ENCODE data around the gene CRLF1.

CRLF1 gene

DNA sequence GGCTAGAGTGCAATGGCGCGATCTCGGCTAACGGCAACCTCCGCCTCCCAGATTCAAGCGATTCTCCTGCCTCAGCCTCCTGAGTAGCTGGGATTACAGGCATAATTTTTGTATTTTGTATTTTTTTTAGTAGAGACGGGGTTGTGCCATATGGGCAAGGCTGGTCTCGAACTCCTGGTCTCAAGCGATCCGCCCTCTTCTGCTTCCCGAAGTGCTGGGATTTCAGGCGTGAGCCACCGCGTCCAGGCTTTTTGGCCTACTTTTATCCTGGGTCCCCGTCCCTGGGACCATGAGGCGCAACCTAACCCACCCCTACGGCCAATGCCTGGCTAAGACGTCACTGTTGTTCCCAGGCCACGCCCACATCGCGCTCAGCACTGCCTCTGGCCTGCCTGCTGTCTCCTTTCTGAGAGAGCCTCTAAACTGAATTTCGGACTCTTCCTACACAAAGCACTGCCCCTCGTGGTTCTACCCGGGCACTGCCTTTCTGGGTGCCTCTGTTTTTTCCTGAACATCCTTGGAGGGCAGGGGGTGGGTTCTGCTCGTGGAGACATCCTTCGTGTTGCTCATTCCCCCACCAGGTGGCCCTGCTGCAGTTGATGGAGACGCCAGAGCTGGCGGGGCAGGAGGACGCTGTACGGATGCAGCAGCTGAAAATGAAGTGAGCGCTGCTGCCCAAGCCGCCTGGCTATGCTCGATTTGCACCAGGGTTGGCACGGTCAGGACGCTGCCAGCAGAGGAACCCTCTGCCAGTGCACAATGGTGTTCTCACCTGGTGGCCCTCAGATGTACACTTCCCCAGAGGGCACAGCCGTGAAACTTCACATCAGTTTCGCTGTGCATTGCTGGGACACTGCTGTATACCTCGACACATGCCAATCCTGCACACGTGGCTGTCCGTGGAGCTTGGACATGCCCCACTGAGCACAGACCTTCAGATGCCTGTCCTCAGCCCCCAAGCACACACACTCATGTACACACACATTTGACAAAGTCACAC is 16.0 kb downstream of the CRLF1 start:
- peak; percentile 33 to 75 for DNase-seq

DNA sequence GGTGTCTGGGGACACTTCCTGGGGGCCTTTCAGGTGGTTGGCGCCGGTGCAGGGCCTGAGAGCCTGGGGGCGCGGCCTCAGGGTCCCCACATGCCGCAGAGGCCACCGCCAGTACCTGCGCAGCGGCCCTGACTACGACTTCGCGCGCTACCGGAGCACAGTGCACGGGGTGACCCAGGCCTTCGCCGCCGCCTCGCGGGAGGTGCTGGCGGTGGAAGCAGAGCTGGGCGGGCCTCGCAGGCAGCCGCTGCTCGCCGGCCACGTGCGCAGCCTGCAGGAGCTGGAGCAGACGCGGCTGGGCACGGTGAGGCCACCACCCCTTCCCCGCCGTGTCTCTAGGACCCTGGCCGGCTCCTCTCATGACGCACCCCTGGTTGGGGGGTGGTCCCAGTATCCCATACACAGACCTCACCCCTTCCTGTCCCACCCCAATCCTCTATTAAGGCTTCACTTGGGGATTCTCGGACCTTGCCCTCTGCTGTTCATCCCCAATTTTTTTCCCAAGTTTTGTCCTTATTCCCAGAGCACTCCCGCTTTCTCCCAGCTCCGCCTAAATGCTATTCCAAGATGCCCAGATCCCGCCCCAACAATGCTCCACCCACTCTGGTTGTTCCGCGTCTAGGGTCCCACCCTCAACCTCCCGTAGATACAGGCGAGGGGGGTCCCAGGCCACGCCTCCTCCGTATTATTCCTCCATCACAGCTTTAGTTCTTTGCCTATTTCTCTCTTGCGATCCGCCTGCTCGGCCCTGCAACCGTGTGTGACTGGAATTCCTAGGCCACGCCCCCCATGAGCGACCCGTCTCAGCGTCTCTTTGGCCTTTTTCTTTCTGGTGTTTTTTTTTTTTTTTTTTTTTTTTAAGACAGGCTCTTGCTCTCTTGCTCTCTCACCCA is 17.0 kb downstream of the CRLF1 start:
- DNase-seq, result peak; percentile 70 to 87

DNA sequence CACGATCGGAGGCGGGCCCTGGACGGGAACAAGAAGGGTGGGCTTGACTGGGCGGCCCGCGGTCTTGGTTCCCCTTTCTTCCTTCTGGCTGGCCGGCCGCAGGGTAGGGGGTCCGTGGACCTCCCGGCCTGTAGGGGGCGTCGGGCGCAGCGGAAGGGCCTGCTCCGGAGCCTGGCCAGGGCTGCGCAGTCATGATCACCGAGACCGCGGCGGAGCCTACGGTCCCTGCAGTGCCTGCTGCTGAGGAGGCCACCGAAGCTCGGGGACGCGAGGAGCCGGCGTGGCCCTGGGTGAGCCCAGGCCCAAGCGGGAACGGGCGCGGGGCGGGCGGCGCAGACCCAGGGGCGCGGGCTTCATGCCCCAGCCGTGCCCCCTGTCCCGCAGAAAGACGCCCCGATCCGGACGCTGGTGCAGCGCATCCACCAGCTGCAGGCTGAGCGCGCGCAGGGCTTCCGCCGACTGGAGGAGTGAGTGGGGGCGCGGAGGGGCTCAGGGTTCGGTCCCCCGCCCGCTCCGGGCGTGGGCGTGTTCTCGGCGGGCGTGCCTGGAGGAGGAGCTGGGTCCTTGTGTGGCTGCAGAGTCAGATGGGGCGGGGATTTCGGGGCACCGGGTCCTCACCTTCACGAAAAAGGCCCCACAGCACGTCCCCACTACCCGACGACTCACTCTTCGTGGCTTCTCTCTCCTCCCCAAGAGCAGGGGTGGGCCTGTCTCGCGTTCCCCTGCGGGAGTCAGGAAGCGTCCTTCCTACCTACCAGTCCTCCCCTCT is 17.8 kb downstream of the CRLF1 start, which contains the start of gene REX1BD:
REX1BD (plus strand) TSS at position 188 of the 769 bp plus-strand sequence; CDS start at position 192, 4 bp downstream.
- peak; percentile 65 to 86 for DNase-seq

DNA sequence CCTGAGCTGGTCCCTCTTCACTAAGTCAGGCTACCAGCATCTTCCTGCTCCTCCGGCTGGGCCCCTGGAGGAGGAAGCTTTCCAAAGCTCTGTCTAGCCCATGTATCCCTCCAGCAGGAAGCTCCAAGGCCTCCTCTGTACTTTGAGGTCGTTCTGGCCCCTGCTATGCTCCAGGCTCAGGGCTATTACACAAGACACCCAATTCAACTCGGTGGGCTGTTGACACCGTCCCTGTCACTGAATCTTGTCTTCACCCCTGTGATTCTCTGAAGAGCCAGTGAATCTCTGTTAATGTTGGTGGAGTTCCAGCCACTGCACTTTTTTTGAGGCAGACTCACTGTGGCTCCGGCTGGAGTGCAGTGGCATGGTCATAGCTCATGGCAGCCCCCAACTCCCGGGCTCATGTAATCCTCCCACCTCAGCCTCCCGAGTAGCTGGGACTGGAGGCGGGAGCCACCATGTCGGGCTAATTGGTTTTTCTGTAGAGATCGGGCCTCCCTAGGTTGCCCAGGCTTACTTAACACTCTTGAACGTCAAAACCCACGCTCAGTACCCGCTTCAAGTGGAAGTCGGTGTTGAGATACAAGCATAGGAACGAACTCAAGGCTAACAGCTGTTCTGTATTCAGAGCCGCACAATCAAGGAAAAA is 18.5 kb downstream of the CRLF1 start:
- no peak for DNase-seq

DNA sequence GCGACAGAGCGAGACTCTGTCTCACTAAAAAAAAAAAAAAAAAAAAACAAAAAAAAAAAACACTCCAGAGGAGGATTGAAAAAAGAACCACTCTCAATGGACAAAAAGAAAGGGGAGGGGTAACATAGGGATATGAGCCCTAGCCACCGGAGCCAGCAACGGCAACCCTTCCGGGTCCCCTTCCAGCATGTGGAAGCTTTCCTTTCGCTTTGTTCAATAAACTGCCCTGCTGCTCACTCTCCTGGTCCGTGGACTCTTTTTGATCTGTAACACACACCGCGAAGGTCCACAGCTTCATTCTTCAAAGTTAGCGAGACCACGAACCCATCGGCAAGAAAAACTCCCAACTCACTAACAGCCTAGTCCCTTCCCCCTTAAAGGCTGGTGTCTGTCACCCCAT is 19.0 kb downstream of the CRLF1 start:
- DNase-seq, result no peak

DNA sequence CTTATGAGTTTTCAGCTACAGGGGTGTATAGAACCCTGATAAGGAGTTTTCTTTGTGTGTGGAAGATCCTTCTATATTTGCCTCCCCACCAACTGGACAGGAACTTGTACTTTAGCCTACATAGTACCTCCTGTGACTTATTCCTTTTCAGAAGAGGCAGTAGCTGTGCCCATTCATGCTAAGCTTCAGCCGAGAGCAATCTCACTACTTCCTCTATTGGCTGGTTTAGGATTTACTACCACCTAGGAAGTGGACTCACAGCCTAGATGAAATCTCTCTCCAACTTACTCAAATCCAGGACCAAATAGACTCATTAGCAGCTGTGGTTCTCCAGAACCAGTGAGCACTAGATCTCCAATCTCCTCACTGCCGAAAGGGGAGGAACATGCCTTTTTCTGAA is 20.3 kb downstream of the CRLF1 start:
- DNase-seq, result no peak

DNA sequence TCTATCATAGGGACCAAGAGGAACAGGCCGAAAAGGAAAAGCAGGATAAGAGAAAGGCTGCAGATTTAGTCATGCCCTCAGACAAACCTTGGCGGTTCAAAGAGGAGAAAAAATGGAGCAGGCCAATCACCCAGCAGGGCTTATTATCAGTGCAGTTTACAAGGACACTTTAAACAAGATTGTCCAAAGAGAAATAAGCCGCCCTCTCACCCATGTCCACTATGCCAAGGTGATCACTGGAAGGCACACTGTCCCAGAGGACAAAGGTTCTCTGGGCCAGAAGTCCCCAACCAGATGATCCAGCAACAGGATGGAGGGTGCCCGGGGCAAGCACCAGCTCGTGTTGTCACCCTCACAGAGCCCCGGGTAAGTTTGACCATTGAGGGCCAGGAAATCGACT is 26.3 kb downstream of the CRLF1 start:
- no peak for DNase-seq

DNA sequence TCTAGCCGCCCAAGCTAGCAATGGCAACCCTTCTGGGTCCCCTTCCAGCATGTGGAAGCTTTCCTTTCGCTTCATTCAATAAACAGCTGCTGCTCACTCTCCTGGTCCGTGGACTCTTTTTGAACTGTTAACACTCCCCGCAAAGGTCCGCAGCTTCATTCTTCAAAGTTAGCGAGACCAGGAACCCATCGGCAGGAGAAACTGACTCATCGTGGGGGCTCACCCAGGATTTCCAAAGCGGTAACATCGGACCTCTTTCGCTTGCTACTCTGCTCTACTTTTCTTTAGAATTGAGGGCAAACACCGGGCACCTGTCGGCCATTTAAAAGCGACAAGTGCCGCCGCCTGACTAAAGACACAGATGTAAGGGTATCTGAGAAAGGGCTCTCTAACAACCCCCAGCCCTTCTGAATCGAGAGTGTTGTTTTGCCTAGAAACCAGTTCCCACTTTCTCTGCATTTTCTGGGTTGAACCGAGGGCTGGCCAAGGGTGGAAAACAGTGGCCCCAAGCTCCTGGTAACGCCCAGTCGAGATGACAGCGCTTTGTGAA is 29.2 kb downstream of the CRLF1 start:
- DNase-seq, result no peak

DNA sequence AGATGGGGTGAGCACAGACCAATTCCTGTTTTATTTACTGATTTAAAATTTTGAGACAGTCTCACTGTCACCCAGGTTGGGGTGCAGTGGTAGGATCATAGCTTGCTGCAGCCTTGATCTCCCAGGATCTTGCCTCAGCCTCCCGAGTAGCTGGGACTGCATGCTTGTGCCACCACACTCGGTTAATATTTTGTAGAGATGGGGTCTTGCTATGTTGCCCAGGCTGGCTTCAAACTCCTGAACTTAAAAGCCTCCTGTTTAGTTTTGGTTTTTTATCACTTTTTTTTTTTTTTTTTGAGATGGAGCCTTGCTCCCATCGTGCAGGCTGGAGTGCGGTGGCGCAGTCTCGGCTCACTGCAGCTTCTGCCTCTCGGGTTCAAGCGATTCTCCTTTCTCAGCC is 30.2 kb downstream of the CRLF1 start:
- no peak for DNase-seq

DNA sequence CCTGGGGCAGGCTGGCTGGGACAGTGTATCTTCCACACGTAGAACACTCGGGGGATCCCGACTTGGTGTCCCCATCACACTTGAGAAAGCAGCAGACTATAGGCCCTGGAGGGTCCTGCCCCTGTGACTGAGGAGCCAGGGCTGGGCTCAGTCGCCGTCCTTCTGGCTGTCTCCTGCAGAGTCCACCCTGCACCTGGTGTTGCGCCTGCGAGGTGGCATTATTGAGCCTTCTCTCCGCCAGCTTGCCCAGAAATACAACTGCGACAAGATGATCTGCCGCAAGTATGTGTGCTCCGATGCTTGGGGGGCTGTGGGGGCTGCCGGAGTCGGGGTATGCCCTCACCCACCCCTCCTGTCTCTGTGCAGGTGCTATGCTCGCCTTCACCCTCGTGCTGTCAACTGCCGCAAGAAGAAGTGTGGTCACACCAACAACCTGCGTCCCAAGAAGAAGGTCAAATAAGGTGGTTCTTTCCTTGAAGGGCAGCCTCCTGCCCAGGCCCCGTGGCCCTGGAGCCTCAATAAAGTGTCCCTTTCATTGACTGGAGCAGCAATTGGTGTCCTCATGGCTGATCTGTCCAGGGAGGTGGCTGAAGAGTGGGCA is 31.8 kb downstream of the CRLF1 start:
- no peak for DNase-seq

DNA sequence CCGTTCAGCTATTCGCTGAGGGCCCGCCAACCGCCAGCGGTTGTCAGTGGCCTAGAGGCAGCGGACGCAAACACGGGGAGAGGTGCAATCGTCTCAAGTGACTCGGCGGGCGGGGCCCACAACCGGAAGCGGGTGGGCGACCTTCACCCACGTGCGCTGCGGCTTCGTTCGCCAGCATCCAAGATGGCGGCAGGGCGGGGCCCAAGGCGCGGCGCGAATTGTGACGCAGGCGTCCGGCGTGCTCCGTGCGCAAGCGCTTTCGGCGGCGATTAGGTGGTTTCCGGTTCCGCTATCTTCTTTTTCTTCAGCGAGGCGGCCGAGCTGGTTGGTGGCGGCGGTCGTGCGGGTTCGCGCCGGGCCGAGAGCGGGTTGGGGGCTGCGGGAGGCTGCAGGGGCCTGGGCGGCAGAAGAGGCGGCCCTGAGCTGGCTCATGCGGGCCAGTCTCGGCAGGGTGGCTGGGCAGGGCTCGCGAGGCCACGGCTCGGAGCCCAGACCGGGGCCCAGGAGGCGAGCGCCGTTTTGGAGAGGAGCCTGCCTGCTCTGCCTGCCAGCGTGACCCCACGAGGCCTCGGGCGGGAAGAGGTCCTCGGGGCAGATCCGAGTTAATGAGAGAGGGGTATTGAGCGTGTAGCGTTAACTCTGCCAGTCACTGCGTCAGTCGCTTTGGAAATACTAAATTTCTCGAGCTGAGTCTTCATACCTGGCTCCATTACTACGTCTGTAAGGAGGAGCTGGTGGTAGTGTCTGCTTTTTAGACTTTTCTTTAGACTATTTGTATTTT is 34.8 kb downstream of the CRLF1 start, which contains the start of gene UBA52:
UBA52 (plus strand) TSS at position 294 of the 781 bp plus-strand sequence. CDS start 1,444 bp downstream, outside the sequence.
- DNase-seq, result peak; percentile 96 to 99

DNA sequence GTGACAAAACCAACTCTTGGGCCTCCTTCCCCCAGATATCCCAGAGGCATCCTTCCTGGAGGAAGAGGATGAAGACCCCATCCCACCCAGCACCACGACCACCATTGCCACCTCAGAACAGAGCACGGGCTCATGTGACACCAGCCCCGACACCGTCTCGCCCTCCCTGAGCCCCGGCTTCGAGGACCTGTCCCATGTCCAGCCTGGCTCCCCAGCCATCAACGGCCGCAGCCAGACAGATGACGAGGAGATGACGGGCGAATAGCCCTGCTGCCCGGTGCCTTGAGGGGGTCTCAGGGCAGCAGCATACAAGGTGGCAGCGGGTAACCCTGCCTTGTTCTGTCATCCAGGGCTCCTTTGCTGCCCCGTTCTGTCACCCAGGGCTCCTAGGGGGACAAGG is 38.2 kb downstream of the CRLF1 start:
- DNase-seq, result no peak

DNA sequence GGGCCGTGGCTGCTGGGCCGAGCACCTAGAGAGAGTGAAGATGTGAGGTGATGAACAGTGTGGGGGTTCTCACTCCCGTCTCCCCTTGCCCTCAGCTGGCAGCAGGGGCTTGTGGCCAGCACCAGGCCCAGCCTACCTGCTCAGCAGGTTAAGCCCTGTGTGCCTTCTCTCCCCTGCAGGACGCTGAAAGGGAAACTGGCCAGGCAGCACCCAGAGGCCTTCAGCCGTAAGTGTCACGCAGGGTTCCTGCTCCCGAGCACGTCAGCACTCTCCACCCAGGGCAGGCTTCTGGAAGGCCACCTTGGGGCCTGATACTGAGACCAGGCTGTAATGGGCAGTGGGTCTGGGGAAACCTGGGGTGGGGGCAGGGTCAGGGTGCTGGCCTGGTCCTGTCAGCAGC is 39.6 kb downstream of the CRLF1 start:
- DNase-seq, result no peak

DNA sequence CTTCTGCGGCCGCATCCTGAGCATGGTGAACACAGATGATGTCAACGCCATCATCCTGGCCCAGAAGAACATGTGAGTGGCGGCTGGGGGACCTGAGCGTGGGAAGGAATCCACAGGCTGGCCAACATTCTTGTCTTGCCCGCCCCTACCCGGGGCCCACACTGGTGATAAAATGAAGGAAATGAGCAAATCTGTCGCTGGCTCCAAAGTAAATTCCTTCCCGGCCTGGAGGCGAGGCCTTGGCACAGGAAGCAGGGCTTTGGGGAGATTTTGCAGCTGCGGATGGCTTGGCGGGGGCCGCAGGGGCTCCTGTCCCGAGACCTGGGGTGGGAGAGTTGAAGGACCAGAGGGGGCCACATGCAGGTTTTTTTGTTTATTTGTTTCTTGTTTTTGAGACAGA is 44.5 kb downstream of the CRLF1 start:
- DNase-seq, result no peak

DNA sequence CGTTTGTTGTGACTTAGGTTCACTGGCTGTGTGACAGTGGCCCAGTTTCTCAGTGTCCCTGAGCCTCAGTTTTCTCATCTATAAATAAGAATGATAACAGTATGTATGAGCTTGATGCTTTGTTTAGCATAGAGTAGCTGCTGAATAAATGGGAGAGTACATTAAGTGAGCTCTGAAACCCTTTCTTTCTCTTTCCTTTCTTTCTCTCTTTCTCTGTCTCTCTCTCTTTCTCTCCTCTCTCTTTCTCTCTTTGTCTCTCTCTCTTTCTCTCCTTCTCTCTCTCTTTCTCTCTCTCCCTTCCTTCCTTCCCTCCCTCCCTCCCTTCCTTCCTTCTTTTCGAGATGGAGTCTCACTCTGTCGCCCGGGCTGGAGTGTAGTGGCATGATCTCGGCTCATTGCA is 46.9 kb downstream of the CRLF1 start:
- DNase-seq, result no peak

DNA sequence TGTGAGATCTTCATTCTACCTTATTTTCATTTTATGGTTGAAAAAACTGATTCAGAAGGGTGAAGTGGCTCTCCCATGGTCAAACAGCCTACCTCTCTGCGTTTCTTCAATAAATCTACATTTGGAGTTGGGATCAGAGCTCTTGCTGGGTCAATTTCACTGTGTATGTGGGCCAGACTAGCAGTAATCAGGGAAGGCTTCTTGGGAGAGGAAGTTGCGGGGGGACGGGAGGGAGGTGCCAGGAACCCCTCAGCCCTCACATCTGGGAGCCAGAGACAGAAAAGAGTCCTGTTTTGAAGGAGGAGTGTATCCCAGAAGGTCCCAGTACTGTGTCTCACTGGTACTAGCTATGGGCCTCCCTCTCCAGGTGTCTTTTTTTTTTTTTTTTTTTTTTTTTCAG is 48.0 kb downstream of the CRLF1 start:
- DNase-seq, result no peak

DNA sequence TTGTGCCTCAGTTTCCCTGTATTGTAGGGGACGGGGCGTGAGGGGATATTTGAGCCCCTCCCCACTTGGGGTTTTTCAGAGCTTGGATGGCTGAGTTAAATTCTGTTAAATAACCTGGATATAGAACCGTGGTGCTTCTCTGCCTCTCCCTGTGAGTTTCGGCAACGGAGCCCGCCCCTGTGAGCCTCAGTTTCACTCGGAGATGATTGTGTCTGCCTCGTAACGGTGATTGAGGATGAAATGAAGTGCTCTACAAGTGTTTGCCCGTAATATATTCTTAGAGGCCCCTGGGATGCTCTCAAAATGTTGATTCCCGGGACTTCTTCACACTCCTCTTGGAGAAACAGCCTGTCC is 48.4 kb downstream of the CRLF1 start:
- no peak for DNase-seq

DNA sequence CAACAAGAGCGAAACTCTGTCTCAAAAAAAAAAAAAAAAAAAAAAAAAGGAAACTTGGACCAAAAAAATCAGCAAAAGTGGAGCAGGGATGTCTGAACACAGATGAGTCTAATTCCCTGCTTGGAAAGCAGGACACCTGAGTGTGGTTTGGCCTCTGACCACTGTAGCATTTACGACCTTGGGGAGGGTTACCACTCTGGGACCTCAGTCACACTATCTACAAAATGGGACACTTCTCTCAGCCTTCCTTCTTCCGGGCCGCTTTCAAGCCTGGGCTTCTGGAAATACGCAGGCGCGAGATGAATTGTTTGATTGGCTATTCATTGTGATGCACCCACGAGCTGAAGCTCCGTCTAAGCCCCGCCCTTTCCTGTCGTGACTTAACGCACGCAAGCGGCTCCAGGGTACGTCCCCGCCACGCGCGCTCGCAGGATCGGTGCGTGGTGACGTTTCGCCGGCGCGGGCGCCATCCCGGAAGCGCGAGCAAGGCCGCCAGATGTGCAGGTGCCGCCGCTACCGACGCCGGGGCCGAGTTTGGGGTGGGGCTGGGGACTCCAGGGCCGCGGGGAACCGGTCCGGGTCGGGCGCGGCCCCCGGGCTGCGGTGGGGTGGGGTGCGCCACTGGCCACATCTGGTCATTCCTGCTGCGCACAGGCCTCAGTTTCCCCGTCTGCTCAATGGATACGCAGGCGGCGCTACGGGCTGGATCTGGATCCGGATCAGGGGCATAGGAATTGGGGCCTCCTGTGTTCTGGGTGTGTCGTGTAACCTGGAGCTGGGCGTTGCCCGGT is 49.0 kb downstream of the CRLF1 start, which contains the start of gene KXD1:
KXD1 (plus strand) TSS at position 460 of the 791 bp plus-strand sequence. CDS start 4,187 bp downstream, outside the sequence.
- DNase-seq, result peak; percentile 92 to 99

DNA sequence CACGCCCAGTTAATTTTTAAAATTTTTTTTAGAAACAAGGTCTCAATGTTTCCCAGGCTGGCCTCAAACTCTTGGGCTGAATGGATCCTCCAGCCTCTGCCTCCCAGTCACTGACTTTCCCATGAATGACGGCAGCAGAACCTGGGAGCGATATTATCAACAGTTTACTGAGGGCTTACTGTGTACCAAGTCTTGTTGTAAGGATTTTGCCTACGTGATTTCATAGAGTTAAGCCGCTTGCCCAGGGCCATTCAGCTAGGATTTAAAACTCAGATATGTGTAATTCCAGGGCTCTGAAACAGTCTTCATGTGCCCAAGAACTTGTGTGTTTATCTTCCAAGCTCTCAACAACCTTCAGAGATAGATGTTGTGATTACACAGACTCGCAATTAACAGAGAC is 55.0 kb downstream of the CRLF1 start:
- DNase-seq, result no peak
